ENCODE data around the gene RETREG3. TPM values are rescaled to one million over a fixed set of nuclear protein-coding genes. Genes with fewer than 3 reads are reported as not detected.

Gene RETREG3
- total and polyA plus RNA-seq, 9 of the 15 experiments (the other 6 are each of a cell fraction or from before 2014, with no cell fraction given): 4.1 to 39.0 (median 16.9) TPM

- peak; percentile 66; the same call in 1 of the 2 replicates for TF ChIP-seq ZNF583 (CRISPR knock-in tag; IDR thresholded peaks at IDR 0.05)
- TF ChIP-seq MTA2 (IDR thresholded peaks at IDR 0.05; ENCODE audit: low read depth): peak; percentile 81
- no peak for TF ChIP-seq PHF8 (IDR thresholded peaks at IDR 0.05; ENCODE audit: borderline replicate concordance, low read length)
- TF ChIP-seq PPARD (CRISPR knock-in tag; IDR thresholded peaks at IDR 0.05): no peak
- no peak for TF ChIP-seq ETV5 (CRISPR knock-in tag; IDR thresholded peaks at IDR 0.05; ENCODE audit: low read depth)
- TF ChIP-seq CHCHD3 (CRISPR knock-in tag; IDR thresholded peaks at IDR 0.05): no peak
- TF ChIP-seq EHMT2 (IDR thresholded peaks at IDR 0.05): peak; percentile 94
- TF ChIP-seq CREM (IDR thresholded peaks at IDR 0.05; ENCODE audit: low read depth): peak; percentile 67
- no peak for TF ChIP-seq ZBTB9 (CRISPR knock-in tag; IDR thresholded peaks at IDR 0.05)
- no peak for TF ChIP-seq NR2F6 (CRISPR knock-in tag; IDR thresholded peaks at IDR 0.05)
- peak; percentile 94 for TF ChIP-seq ZNF764 (CRISPR knock-in tag; IDR thresholded peaks at IDR 0.05; ENCODE audit: low read depth)
- no peak for TF ChIP-seq RBM34 (IDR thresholded peaks at IDR 0.05; ENCODE audit: borderline replicate concordance, insufficient read depth, low read length)
- no peak for TF ChIP-seq STAT5B (CRISPR knock-in tag; IDR thresholded peaks at IDR 0.05)
- no peak for TF ChIP-seq SAFB2 (IDR thresholded peaks at IDR 0.05; ENCODE audit: borderline replicate concordance, low read depth, low read length, severe bottlenecking)
- peak; percentile 89 for TF ChIP-seq ESRRA (IDR thresholded peaks at IDR 0.05; ENCODE audit: borderline replicate concordance, low read depth)
- TF ChIP-seq ZBTB2 (IDR thresholded peaks at IDR 0.05): no peak; the same call in 1 of the 2 replicates
- peak; percentile 58 for TF ChIP-seq ZNF316 (IDR thresholded peaks at IDR 0.05)
- TF ChIP-seq MECOM (CRISPR knock-in tag; IDR thresholded peaks at IDR 0.05): no peak
- TF ChIP-seq PTRF (tag; IDR thresholded peaks at IDR 0.05): no peak
- TF ChIP-seq DPF2 (IDR thresholded peaks at IDR 0.05): peak; percentile 97
- no peak for TF ChIP-seq ESRRB (CRISPR knock-in tag; IDR thresholded peaks at IDR 0.05; ENCODE audit: borderline replicate concordance)
- TF ChIP-seq NR4A1 (CRISPR knock-in tag; IDR thresholded peaks at IDR 0.05): no peak
- TF ChIP-seq NR4A1 (tag; IDR thresholded peaks at IDR 0.05): peak; percentile 51; the same call in 1 of the 2 replicates
- no peak for TF ChIP-seq NELFE (IDR thresholded peaks at IDR 0.05; ENCODE audit: insufficient read depth, insufficient read length)
- TF ChIP-seq NFXL1 (CRISPR knock-in tag; IDR thresholded peaks at IDR 0.05): no peak
- TF ChIP-seq NBN (IDR thresholded peaks at IDR 0.05; ENCODE audit: low read depth): 0 out of 2 replicates have a peak, but pooled peaks have one; percentile 48
- no peak for TF ChIP-seq E2F3 (CRISPR knock-in tag; IDR thresholded peaks at IDR 0.05)
- peak; percentile 89 for TF ChIP-seq PML (IDR thresholded peaks at IDR 0.05; ENCODE audit: low read length)
- peak; percentile 69 for TF ChIP-seq FOS (IDR thresholded peaks at IDR 0.05; ENCODE audit: extremely low read depth, insufficient read length)
- TF ChIP-seq MAZ (CRISPR knock-in tag; conservative IDR thresholded peaks at IDR 0.05 in 1 of 2, IDR thresholded peaks at IDR 0.05 in 1 of 2): peak in 1 of 2 experiments; percentile 27; a peak in 1 of 4 replicates
Measured at GRCh38 chr17:42623732-42624596, 14.8 kb upstream of the RETREG3 start (continued).
